Parathyroid adenoma (tissue), 2 donors: ENCODE data around the gene NEK9.

Experiments
- H2AFZ ChIP-seq: fragments of 300-600 bp; sonication (generic); one replicate; pipeline ENCODE4 v1.7.0; 2017; ENCODE audit warnings: antibody characterized with exemption, mild to moderate bottlenecking
- H3K27ac ChIP-seq: fragments of 300-600 bp; sonication (generic); one replicate; pipeline ENCODE4 v1.7.0; 2017
- H3K27me3 ChIP-seq: fragments of 300-600 bp; sonication (generic); one replicate; pipeline ENCODE4 v1.7.0; 2017; ENCODE audit warnings: low read length; ENCODE audit not compliant: control insufficient read depth, insufficient read depth
- H3K36me3 ChIP-seq: fragments of 300-600 bp; sonication (generic); one replicate; pipeline ENCODE4 v1.7.0; 2017; ENCODE audit warnings: low read length; ENCODE audit not compliant: control insufficient read depth, insufficient read depth
- H3K4me1 ChIP-seq: fragments of 300-600 bp; sonication (generic); one replicate; pipeline ENCODE4 v1.7.0; 2017; ENCODE audit warnings: control low read depth
- H3K4me2 ChIP-seq: fragments of 300-600 bp; sonication (generic); one replicate; pipeline ENCODE4 v1.7.0; 2017; ENCODE audit warnings: low read length
- H3K4me3 ChIP-seq: fragments of 300-600 bp; sonication (generic); one replicate; pipeline ENCODE4 v1.7.0; 2017; ENCODE audit warnings: low read depth, low read length
- H3K79me2 ChIP-seq: fragments of 300-600 bp; sonication (generic); one replicate; pipeline ENCODE4 v1.7.0; 2017; ENCODE audit warnings: control low read depth
- H3K9ac ChIP-seq: fragments of 300-600 bp; sonication (generic); one replicate; pipeline ENCODE4 v1.7.0; 2017; ENCODE audit warnings: mild to moderate bottlenecking
- H3K9me3 ChIP-seq: fragments of 300-600 bp; sonication (generic); one replicate; pipeline ENCODE4 v1.7.0; 2017; ENCODE audit warnings: low read length; ENCODE audit not compliant: control insufficient read depth
- TF ChIP-seq, protein P1 (sequence below): fragments of 300-600 bp; sonication (generic); IDR thresholded peaks from one replicate; pipeline ENCODE4 v1.7.0; 2017; ENCODE audit warnings: antibody characterized with exemption, mild to moderate bottlenecking
- donor health status: primary hyperparathyroidism.

Gene NEK9

DNA sequence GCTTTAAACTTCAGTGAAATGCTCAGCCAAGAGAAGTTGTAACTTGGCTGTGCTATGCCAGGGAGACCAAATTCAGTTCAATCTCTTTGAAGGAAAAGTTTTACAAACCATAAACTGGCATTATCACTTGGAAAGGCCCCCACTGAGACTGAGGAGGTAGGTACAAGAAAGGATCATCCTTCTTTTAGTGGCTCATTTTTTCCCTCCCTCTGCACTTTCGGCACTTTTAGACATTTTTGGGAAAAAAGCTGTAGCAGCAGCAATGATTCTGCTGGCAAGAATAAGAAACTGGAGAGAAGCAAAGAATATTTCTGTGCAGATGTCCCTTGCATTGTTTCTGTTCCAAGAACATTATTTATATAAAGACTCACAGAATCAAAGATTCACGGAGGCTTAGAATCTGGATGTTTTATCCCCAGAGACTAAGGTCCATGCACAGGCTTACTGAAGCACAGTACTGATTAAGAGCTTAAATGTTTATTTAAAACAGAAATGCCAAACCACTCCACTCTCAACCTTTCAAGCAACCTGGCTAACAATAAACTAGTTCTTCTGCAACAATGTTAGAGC is 45.1 kb downstream of the NEK9 start:
- Histone ChIP-seq H3K79me2 (no peaks in the 10 kb centered on the region), H2AFZ (no peak overlapping the region), H3K27me3 (no peaks in the 10 kb centered on the region), H3K9ac (no peak overlapping the region), H3K27ac (no peak overlapping the region), H3K4me2 (no peak overlapping the region), H3K4me1 (no peaks in the 10 kb centered on the region), H3K36me3 (no peaks in the 10 kb centered on the region), H3K9me3 (no peaks in the 10 kb centered on the region), H3K4me3 (no peak overlapping the region)
- TF ChIP-seq, protein P1, sequence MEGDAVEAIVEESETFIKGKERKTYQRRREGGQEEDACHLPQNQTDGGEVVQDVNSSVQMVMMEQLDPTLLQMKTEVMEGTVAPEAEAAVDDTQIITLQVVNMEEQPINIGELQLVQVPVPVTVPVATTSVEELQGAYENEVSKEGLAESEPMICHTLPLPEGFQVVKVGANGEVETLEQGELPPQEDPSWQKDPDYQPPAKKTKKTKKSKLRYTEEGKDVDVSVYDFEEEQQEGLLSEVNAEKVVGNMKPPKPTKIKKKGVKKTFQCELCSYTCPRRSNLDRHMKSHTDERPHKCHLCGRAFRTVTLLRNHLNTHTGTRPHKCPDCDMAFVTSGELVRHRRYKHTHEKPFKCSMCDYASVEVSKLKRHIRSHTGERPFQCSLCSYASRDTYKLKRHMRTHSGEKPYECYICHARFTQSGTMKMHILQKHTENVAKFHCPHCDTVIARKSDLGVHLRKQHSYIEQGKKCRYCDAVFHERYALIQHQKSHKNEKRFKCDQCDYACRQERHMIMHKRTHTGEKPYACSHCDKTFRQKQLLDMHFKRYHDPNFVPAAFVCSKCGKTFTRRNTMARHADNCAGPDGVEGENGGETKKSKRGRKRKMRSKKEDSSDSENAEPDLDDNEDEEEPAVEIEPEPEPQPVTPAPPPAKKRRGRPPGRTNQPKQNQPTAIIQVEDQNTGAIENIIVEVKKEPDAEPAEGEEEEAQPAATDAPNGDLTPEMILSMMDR = no peak

DNA sequence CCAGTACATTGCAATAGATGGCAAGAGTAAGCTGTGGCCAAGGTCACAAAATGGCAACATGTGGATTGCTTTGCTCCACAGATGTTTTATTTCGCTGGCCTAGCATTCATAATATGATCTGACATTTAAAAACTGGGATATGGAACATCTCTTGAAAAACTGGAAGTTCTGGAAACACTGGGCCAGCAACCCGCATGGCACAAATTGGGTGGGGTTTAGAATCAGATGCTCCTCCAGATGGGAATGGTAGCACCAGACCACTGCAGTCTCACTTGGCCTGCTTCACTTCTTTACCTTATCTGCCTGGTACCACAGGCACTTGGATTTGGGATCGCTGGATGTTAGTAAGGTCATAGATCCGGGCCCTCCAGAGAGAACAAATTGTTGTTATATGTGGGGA is 47.3 kb downstream of the NEK9 start:
- TF ChIP-seq, protein P1 = no peak
- H3K9me3 ChIP-seq = no peaks in the 10 kb centered on the region
- H3K27me3 ChIP-seq = no peaks in the 10 kb centered on the region
- no peaks in the 10 kb centered on the region for H3K79me2 ChIP-seq
- H3K4me3 ChIP-seq = no peak overlapping the region
- no peak overlapping the region for H2AFZ ChIP-seq
- H3K9ac ChIP-seq = no peak overlapping the region
- H3K4me1 ChIP-seq = no peaks in the 10 kb centered on the region
- H3K36me3 ChIP-seq = no peaks in the 10 kb centered on the region
- no peak overlapping the region for H3K4me2 ChIP-seq
- no peak overlapping the region for H3K27ac ChIP-seq

DNA sequence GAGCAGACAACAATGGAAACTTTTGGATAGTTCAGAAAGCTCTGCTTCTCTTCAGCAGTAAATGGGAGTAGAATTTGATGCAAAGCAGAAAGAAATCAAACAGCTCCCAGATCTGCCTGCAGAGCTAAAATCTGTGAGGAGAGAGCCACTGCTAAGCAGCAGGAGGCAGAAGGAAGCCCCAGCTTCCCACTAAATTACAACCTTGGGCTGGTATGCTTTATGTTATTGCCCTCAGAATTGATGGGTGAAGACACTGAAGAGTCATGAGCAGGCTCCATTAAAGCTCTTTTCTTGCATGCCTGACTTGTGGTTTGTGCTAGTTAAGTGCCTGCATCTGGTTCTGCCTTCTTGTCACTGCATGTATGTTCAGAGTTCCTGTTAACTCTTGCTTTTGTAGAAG is 49.1 kb downstream of the NEK9 start:
- Histone ChIP-seq H3K27me3 (no peaks in the 10 kb centered on the region), H3K4me2 (no peak overlapping the region), H2AFZ (no peak overlapping the region), H3K79me2 (no peaks in the 10 kb centered on the region), H3K27ac (no peak overlapping the region), H3K4me1 (no peaks in the 10 kb centered on the region), H3K9me3 (no peaks in the 10 kb centered on the region), H3K36me3 (no peaks in the 10 kb centered on the region), H3K9ac (no peak overlapping the region), H3K4me3 (no peak overlapping the region)
- TF ChIP-seq, protein P1 = no peak

DNA sequence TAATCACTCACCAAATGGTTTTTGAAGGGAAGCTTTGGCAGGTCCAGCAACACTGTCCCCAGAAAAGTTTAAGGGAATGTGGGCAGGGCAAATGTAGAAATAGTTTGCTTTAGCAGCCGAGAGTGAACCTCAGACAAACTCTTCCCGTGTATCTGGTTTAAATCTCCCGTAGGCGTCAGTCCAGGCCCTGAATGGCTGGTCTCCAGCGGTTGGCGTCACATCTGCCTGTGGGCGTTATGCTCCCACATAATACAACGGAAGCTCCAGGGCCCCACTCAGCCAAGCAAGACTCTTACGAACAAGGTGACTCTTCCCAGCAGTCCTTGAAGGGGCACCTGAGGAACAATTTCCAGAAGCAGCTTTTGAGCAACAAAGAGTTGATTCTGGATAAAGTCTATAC is 56.5 kb downstream of the NEK9 start:
- Histone ChIP-seq H3K4me3 (peak overlapping the region; percentile 77), H2AFZ (peak overlapping the region; percentile 76), H3K27me3 (no peaks in the 10 kb centered on the region), H3K4me2 (peak overlapping the region; percentile 75), H3K79me2 (peaks cover 2% of the 10 kb centered on the region), H3K27ac (peak overlapping the region; percentile 97), H3K36me3 (no peaks in the 10 kb centered on the region), H3K9ac (peak overlapping the region; percentile 84), H3K9me3 (no peaks in the 10 kb centered on the region), H3K4me1 (peaks cover 16% of the 10 kb centered on the region)
- TF ChIP-seq, protein P1 = no peak

DNA sequence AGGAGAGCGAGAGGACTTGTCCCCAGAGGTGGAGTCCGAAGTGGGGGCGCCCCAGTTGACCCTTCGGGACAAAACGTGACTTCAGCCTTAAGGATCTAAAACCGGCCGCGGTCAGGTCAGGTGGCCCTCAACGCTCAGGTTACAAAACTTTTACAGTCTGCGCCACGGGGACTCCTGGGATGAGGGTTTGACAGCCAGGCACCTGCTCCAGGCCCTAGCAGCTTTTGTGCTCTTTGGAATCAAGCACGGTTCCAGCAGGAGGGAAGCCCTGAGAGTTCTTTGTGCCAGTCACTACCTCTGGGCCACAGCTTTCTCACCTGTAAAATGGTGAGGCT is 57.1 kb downstream of the NEK9 start:
- TF ChIP-seq, protein P1 = no peak
- peak overlapping the region; percentile 76 for H2AFZ ChIP-seq

More for the DNA sequence above, 57.1 kb downstream of the NEK9 start:
- H3K27ac ChIP-seq = peak overlapping the region; percentile 97
- peaks cover 16% of the 10 kb centered on the region for H3K4me1 ChIP-seq
- peak overlapping the region; percentile 75 for H3K4me2 ChIP-seq
- no peaks in the 10 kb centered on the region for H3K27me3 ChIP-seq
- no peaks in the 10 kb centered on the region for H3K9me3 ChIP-seq
- peak overlapping the region; percentile 77 for H3K4me3 ChIP-seq
- no peaks in the 10 kb centered on the region for H3K36me3 ChIP-seq
- peaks cover 6% of the 10 kb centered on the region for H3K79me2 ChIP-seq
- peak overlapping the region; percentile 84 for H3K9ac ChIP-seq
